HFFc6 (cell line): Measurements from ENCODE around the gene CBX7. TPM values are rescaled to one million over a fixed set of nuclear protein-coding genes. Genes with fewer than 3 reads are reported as not detected.

ENCODE experiments used
- DNase-seq: peaks from one replicate; pipeline ENCODE4 v3.0.0-alpha.2; 2018
- H3K27ac Mint-ChIP-seq: 2 replicates; pipeline ENCODE4 v1.8.0; 2020; ENCODE audit warnings: mild to moderate bottlenecking, mixed read lengths
- H3K27me3 Mint-ChIP-seq: 2 replicates; pipeline ENCODE4 v1.8.0; 2021; ENCODE audit warnings: mild to moderate bottlenecking, moderate library complexity, mixed read lengths; ENCODE audit not compliant: insufficient read depth
- H3K36me3 Mint-ChIP-seq: 2 replicates; pipeline ENCODE4 v1.8.0; 2021; ENCODE audit warnings: low read depth, mixed read lengths
- H3K4me1 Mint-ChIP-seq: 2 replicates; pipeline ENCODE4 v1.8.0; 2020; ENCODE audit warnings: low read depth, mixed read lengths
- H3K4me3 Mint-ChIP-seq: 2 replicates; pipeline ENCODE4 v1.8.0; 2020; ENCODE audit warnings: mild to moderate bottlenecking, moderate library complexity, mixed read lengths
- H3K9me3 Mint-ChIP-seq: 2 replicates; pipeline ENCODE4 v1.8.0; 2020; ENCODE audit warnings: mild to moderate bottlenecking, mixed read lengths
- CTCF ChIP-seq: fragments of 200-600 bp; sonication (generic); IDR thresholded peaks from 2 replicates; pipeline ENCODE4 v1.5.0; 2021; ENCODE audit warnings: antibody characterized with exemption, mild to moderate bottlenecking
- total RNA-seq, 6 experiments: library from RNA; stranded (reverse); fragmentation: NEBNext Ultra II Directional; extraction: Animal tissue kit (Norgen Biotek cat#: 25700); gene quantifications; 2 replicates in 1 of 6; 3 replicates in 5 of 6; pipeline ENCODE4 v1.2.3, GENCODE V29; 2021

The CBX7 gene
- total RNA-seq, 6 experiments from 2014 or later = 6.2 to 7.2 (median 6.8) TPM

DNA sequence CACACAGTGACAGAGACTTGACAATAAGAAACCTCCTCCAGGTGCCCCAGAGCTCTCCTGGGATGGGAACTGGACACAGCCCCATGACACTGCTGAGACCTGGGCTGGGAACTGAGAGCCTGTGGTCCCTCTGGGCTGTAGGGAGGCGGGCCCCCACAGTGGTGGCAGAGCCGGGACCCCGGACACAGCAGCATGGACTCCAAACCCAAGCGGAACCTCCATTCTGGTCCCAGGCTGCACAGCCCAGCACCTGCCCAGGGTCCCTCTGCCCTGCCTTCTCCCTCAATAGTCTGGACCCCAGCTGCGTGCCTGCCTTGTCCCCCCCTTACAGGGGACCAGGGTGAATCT, 63.8 kb downstream of the CBX7 start:
- no peaks in the 10 kb centered on the region for H3K36me3 Mint-ChIP-seq
- H3K27me3 Mint-ChIP-seq = peaks cover 35% of the 10 kb centered on the region
- H3K4me3 Mint-ChIP-seq = no peak overlapping the region
- H3K27ac Mint-ChIP-seq = no peak overlapping the region
- H3K9me3 Mint-ChIP-seq = no peaks in the 10 kb centered on the region
- no peak for DNase-seq
- H3K4me1 Mint-ChIP-seq = peaks cover 4% of the 10 kb centered on the region; the same call in 1 of the 2 replicates
- TF ChIP-seq CTCF = no peak

DNA sequence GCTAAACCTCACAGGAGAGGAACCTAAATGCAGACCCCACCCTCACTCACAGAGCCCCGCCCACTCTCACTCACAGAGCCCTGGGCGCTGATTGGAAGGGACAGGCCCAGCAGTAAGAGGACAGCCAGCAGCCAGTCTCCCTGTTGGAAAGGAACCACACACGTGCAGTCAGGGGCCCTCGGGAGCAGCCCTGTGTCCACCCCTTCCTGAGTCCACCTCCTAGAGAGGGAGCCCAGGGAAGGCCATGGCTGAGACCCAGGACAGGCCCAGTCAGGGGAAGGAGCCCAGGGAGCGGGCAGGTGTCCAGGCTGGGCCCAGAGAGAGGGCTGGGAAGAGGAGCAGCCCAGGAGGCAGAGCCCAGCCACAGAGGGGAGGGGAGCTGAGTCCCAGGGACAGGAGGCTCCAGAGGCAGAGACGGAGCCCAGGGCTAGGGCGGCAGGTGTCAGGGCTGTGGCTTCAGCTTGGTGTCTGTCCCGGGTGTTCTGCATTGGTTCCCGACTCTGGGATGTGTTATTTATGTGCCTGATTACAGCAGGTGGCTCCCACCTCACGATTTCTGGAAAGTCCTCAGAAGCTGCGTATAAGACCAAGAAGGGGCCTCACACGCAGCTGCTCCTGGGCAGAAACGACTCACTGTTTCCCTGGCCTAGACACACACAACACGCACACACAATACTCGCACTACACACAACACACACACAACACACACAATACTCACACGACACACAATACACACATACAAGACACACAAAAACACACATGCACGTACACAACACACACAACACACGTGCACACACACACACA, 64.4 kb downstream of the CBX7 start:
- Mint-ChIP-seq H3K9me3 (no peaks in the 10 kb centered on the region), H3K27me3 (peaks cover 32% of the 10 kb centered on the region), H3K4me1 (peaks cover 4% of the 10 kb centered on the region; the same call in 1 of the 2 replicates), H3K4me3 (no peak overlapping the region), H3K27ac (no peak overlapping the region), H3K36me3 (no peaks in the 10 kb centered on the region)
- TF ChIP-seq CTCF = no peak
- no peak for DNase-seq

DNA sequence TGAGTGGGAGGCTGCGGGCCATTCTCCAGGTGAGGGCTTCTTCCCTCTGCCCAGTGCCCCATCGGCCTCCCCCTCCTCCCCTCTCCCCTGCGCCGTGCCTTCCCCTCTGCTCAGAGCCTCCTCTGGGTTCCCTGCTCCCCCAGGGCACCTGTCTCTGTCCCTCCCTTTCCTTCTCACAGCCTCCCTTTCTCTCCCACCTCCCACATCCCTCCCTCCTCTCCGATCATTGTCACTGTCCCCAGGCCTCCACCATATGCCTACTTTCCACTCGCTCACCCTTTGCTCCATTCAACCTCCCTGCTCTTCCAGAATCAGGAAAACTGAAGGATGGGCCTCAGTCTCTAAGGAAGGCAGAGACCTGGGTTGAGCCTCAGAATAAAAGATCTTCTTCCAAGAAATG, 65.4 kb downstream of the CBX7 start:
- Mint-ChIP-seq H3K4me3 (no peak overlapping the region), H3K4me1 (peaks cover 4% of the 10 kb centered on the region; the same call in 1 of the 2 replicates), H3K27me3 (peaks cover 29% of the 10 kb centered on the region), H3K9me3 (no peaks in the 10 kb centered on the region), H3K36me3 (no peaks in the 10 kb centered on the region), H3K27ac (no peak overlapping the region)
- DNase-seq = no peak
- TF ChIP-seq CTCF = no peak

DNA sequence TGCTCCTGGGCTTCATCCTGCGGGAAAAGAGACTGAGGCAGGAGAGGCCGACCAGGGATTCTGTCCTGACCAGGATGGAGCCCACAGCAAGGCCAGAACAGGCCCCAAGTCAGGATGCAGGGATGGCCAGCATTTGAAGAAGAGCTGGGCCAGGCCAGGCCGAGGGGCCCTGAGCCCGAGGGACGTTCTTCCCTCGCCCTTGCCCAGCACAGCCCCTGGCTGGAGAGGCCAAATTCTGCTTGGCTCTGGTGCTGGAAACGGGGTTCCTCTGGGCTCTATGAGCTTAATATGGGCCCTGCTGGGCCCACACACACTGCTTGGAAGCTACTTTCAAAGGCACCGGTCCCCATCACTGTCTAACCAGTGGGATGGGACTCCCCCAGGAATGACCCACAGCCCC, 67.8 kb downstream of the CBX7 start:
- H3K9me3 Mint-ChIP-seq = no peaks in the 10 kb centered on the region
- H3K4me3 Mint-ChIP-seq = no peak overlapping the region
- no peaks in the 10 kb centered on the region; the same call in 1 of the 2 replicates for H3K4me1 Mint-ChIP-seq
- no peak for DNase-seq
- H3K27ac Mint-ChIP-seq = no peak overlapping the region
- H3K36me3 Mint-ChIP-seq = no peaks in the 10 kb centered on the region
- TF ChIP-seq CTCF = no peak
- H3K27me3 Mint-ChIP-seq = peaks cover 16% of the 10 kb centered on the region; the same call in 1 of the 2 replicates

GRCh38 chr22:39083212-39084165, 69.0 kb downstream of the CBX7 start:
- no peaks in the 10 kb centered on the region for H3K36me3 Mint-ChIP-seq
- no peak for DNase-seq
- H3K27ac Mint-ChIP-seq = no peak overlapping the region
- H3K4me3 Mint-ChIP-seq = no peak overlapping the region
- H3K9me3 Mint-ChIP-seq = no peaks in the 10 kb centered on the region
- TF ChIP-seq CTCF = no peak
- H3K27me3 Mint-ChIP-seq = peaks cover 8% of the 10 kb centered on the region; the same call in 1 of the 2 replicates
- H3K4me1 Mint-ChIP-seq = no peaks in the 10 kb centered on the region
